ENCODE results near the gene TIPIN. TPM values are rescaled to one million over a fixed set of nuclear protein-coding genes. Genes with fewer than 3 reads are reported as not detected.
"Not testable (repeated sequence)": the region's sequence is repeated elsewhere in the genome, so short reads cannot be mapped to it uniquely, and the experiment has no call there.

The TIPIN gene
- total RNA-seq, 1 experiment from 2014 or later, result 19.7 TPM

GRCh38 chr15:66381376-66381775, 24.9 kb upstream of the TIPIN start:
- in situ Hi-C loops (cut with HindIII; ENCODE audit: low pct_unique_long_range_greater_than_20kb, low sequenced_read_pairs); BruUV-seq (replicated peaks); H3K27me3 ChIP-seq (ENCODE audit: control insufficient read depth, insufficient read depth, low read length); CTCF ChIA-PET; H3K27ac ChIP-seq (ENCODE audit: low read length); H3K4me1 ChIP-seq (ENCODE audit: control insufficient read depth, insufficient read depth, low read length); H3K4me3 ChIP-seq (ENCODE audit: low read depth in 2 of 2, low read length in 2 of 2); H3K9me3 ChIP-seq (ENCODE audit: control insufficient read depth, insufficient read depth, low read depth, low read length); POLR2A ChIA-PET; H3K36me3 ChIP-seq (ENCODE audit: control insufficient read depth, insufficient read depth, low read length); DNase-seq (ENCODE audit: low read depth, low spot score); ATAC-seq; intact Hi-C loops (cut with micrococcal nuclease; ENCODE audit: unreplicated experiment): not testable (repeated sequence)

GRCh38 chr15:66378814-66379430, 22.4 kb upstream of the TIPIN start:
- no peak for TF ChIP-seq TCF7L2 (IDR thresholded peaks at IDR 0.05; ENCODE audit: low read depth, low read length)
- TF ChIP-seq CTCF (IDR thresholded peaks at IDR 0.05), result no peak
- no peak for TF ChIP-seq SIN3A (IDR thresholded peaks at IDR 0.05; ENCODE audit: borderline replicate concordance, insufficient read depth, low read depth, low read length)
- TF ChIP-seq REST (IDR thresholded peaks at IDR 0.05; ENCODE audit: insufficient read depth in 1 of 2, low read depth in 2 of 2, low read length in 1 of 2), result no peak
- no peak for TF ChIP-seq POLR2AphosphoS5 (IDR thresholded peaks at IDR 0.05; ENCODE audit: low read depth, low read length)
- BruUV-seq (replicated peaks), result no TSS peak
- Histone ChIP-seq H3K27me3 (ENCODE audit: control insufficient read depth, insufficient read depth, low read length) (no peaks in the 10 kb centered on the region), H3K36me3 (ENCODE audit: control insufficient read depth, insufficient read depth, low read length) (no peaks in the 10 kb centered on the region), H3K4me3 (ENCODE audit: low read depth in 2 of 2, low read length in 2 of 2) (no peak overlapping the region), H3K27ac (ENCODE audit: low read length) (no peak overlapping the region), H3K4me1 (ENCODE audit: control insufficient read depth, insufficient read depth, low read length) (no peaks in the 10 kb centered on the region), H3K9me3 (ENCODE audit: control insufficient read depth, insufficient read depth, low read depth, low read length) (no peaks in the 10 kb centered on the region)
- DNase-seq (ENCODE audit: low read depth, low spot score) (no peak), ATAC-seq (no peak)
- in situ Hi-C loops (cut with HindIII; ENCODE audit: low pct_unique_long_range_greater_than_20kb, low sequenced_read_pairs) (no loop called here), intact Hi-C loops (cut with micrococcal nuclease; ENCODE audit: unreplicated experiment) (no loop called here)
- CTCF ChIA-PET, result no interaction called here
- POLR2A ChIA-PET, result no interaction called here

- CTCF ChIA-PET, result interaction anchor here (0.6 kb wide), 1 partner anchor 13 kb away, joined by 4 read pairs; the partner anchor contains the start of gene MAP2K1
- POLR2A ChIA-PET, result interaction anchor here (0.7 kb wide), 1 partner anchor 14 kb away, joined by 4 read pairs; no protein-coding TSS in a partner anchor
- no peak for ATAC-seq
- Histone ChIP-seq H3K4me3 (ENCODE audit: low read depth in 2 of 2, low read length in 2 of 2) (no peak overlapping the region), H3K36me3 (ENCODE audit: control insufficient read depth, insufficient read depth, low read length) (no peaks in the 10 kb centered on the region), H3K27ac (ENCODE audit: low read length) (no peak overlapping the region), H3K9me3 (ENCODE audit: control insufficient read depth, insufficient read depth, low read depth, low read length) (no peaks in the 10 kb centered on the region), H3K4me1 (ENCODE audit: control insufficient read depth, insufficient read depth, low read length) (peaks cover 7% of the 10 kb centered on the region), H3K27me3 (ENCODE audit: control insufficient read depth, insufficient read depth, low read length) (no peaks in the 10 kb centered on the region)
- in situ Hi-C loops (cut with HindIII; ENCODE audit: low pct_unique_long_range_greater_than_20kb, low sequenced_read_pairs) (no loop called here), intact Hi-C loops (cut with micrococcal nuclease; ENCODE audit: unreplicated experiment) (no loop called here)
- no TSS peak for BruUV-seq (replicated peaks)
- TF ChIP-seq SIN3A (IDR thresholded peaks at IDR 0.05; ENCODE audit: borderline replicate concordance, insufficient read depth, low read depth, low read length) (no peak), TCF7L2 (IDR thresholded peaks at IDR 0.05; ENCODE audit: low read depth, low read length) (no peak), POLR2AphosphoS5 (IDR thresholded peaks at IDR 0.05; ENCODE audit: low read depth, low read length) (no peak), REST (IDR thresholded peaks at IDR 0.05; ENCODE audit: insufficient read depth in 1 of 2, low read depth in 2 of 2, low read length in 1 of 2) (no peak), CTCF (IDR thresholded peaks at IDR 0.05) (no peak)
- no peak for DNase-seq (ENCODE audit: low read depth, low spot score)
Measured at GRCh38 chr15:66374179-66374578, 17.7 kb upstream of the TIPIN start.
